ENCODE data around the gene PARVB.

PARVB gene

GRCh38 chr22:43992331-43992821 lies 31.7 kb upstream of the PARVB start:
- H2BK120ac ChIP-seq (ENCODE audit: low read depth, low read length): no peak overlapping the region
- H3K36me3 ChIP-seq (replicated peaks in 1 of 2; ENCODE audit: control insufficient read depth in 2 of 2, insufficient read depth in 2 of 2, low read length in 2 of 2): peaks cover 35 to 98% of the 10 kb centered on the region in 2 donors
- no peak for DNase-seq (ENCODE audit: low spot score)
- no peaks in the 10 kb centered on the region for H3K79me1 ChIP-seq (ENCODE audit: low read depth, low read length)
- H2BK15ac ChIP-seq (ENCODE audit: low read length): no peak overlapping the region
- no peaks in the 10 kb centered on the region for H3K9me3 ChIP-seq (replicated peaks in 1 of 2; ENCODE audit: control insufficient read depth in 2 of 2, insufficient read depth in 1 of 2, low read depth in 1 of 2, low read length in 2 of 2)
- no peak overlapping the region for H2BK12ac ChIP-seq (ENCODE audit: low read length)
- no peak overlapping the region for H2AK5ac ChIP-seq (ENCODE audit: low read depth, low read length)
- no peak overlapping the region for H4K91ac ChIP-seq (ENCODE audit: low read depth, low read length, poor library complexity)
- no peak overlapping the region for H4K8ac ChIP-seq (ENCODE audit: low read depth, low read length)
- H3K4me2 ChIP-seq (ENCODE audit: insufficient read depth, low read length, poor library complexity, severe bottlenecking): no peak overlapping the region
- H3K4me3 ChIP-seq (ENCODE audit: low read length in 2 of 2): no peak overlapping the region
- H3K23ac ChIP-seq (ENCODE audit: low read depth, low read length, poor library complexity): peak overlapping the region; percentile 36
- H3K18ac ChIP-seq (ENCODE audit: low read length): no peak overlapping the region
- no peak overlapping the region for H3K4ac ChIP-seq (ENCODE audit: low read length)
- H2AFZ ChIP-seq (ENCODE audit: low read length): no peak overlapping the region
- H2BK5ac ChIP-seq (ENCODE audit: low read length): no peak overlapping the region
- no CpG with 5 or more reads among the region's 16 CpGs for WGBS, 2 donors (ENCODE audit: extremely low coverage in 2 of 2, insufficient read length in 2 of 2, insufficient replicate concordance in 1 of 2)
- H3K27ac ChIP-seq (replicated peaks; ENCODE audit: low read length): no peak overlapping the region
- peak overlapping the region; percentile 34 for H3K9ac ChIP-seq (ENCODE audit: low read depth, low read length, poor library complexity)
- no peaks in the 10 kb centered on the region for H3K4me1 ChIP-seq (ENCODE audit: control insufficient read depth in 2 of 2, insufficient read depth in 1 of 2, low read depth in 1 of 2, low read length in 2 of 2)
- H3K14ac ChIP-seq (ENCODE audit: low read length): no peak overlapping the region
- H3K27me3 ChIP-seq (ENCODE audit: control insufficient read depth in 3 of 3, insufficient read depth in 3 of 3, low read depth in 1 of 3, low read length in 3 of 3): no peaks in the 10 kb centered on the region

DNA sequence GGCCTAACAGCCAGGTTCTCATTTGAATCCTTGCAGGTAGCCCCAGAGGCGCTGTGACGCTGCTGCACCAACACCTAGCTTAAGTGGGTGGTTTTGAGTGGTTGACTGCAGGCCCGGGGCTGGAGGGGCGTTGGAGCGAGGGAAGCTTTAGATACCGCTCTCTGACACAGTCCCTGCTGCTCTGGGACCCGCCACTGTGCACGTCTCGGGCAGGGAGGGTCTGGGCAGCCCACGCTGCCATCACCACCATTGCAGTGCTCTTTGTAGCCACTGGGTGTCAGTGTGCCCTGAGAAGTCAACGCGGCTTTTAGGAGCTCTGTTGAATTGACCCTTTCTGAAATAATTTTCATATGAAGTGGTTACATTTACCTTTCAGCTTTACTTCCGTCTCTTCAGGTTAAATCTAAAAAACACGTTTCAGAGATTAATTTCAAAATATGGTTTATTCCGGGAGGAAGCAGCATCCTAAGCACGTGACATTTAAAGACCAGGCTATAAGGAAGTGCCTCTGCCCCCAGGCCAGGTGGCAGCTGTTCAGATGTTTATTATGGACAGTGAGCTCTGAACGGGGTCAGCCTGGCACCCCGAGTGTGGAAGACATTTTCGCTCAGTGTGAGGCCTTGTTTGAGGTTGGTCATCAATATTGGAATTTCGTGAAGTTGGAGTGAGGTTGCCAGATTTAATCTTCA lies 30.9 kb upstream of the PARVB start:
- H2AFZ ChIP-seq (ENCODE audit: low read length): no peak overlapping the region
- no peak overlapping the region for H2BK120ac ChIP-seq (ENCODE audit: low read depth, low read length)
- no peak overlapping the region for H2BK15ac ChIP-seq (ENCODE audit: low read length)
- H3K4me2 ChIP-seq (ENCODE audit: insufficient read depth, low read length, poor library complexity, severe bottlenecking): no peak overlapping the region
- WGBS, 2 donors (ENCODE audit: extremely low coverage in 2 of 2, insufficient read length in 2 of 2, insufficient replicate concordance in 1 of 2): no CpG with 5 or more reads among the region's 20 CpGs
- no peak overlapping the region for H3K4ac ChIP-seq (ENCODE audit: low read length)
- no peak overlapping the region for H3K9ac ChIP-seq (ENCODE audit: low read depth, low read length, poor library complexity)
- peak; percentile 53 for DNase-seq (ENCODE audit: low spot score)
- no peak overlapping the region for H3K18ac ChIP-seq (ENCODE audit: low read length)
- no peaks in the 10 kb centered on the region for H3K79me1 ChIP-seq (ENCODE audit: low read depth, low read length)
- H3K9me3 ChIP-seq (replicated peaks in 1 of 2; ENCODE audit: control insufficient read depth in 2 of 2, insufficient read depth in 1 of 2, low read depth in 1 of 2, low read length in 2 of 2): no peaks in the 10 kb centered on the region
- H3K4me3 ChIP-seq (ENCODE audit: low read length in 2 of 2): no peak overlapping the region
- no peak overlapping the region for H2AK5ac ChIP-seq (ENCODE audit: low read depth, low read length)
- H3K27ac ChIP-seq (replicated peaks; ENCODE audit: low read length): no peak overlapping the region
- H3K4me1 ChIP-seq (ENCODE audit: control insufficient read depth in 2 of 2, insufficient read depth in 1 of 2, low read depth in 1 of 2, low read length in 2 of 2): no peaks in the 10 kb centered on the region
- H3K14ac ChIP-seq (ENCODE audit: low read length): no peak overlapping the region
- no peak overlapping the region for H4K8ac ChIP-seq (ENCODE audit: low read depth, low read length)
- no peaks in the 10 kb centered on the region for H3K27me3 ChIP-seq (ENCODE audit: control insufficient read depth in 3 of 3, insufficient read depth in 3 of 3, low read depth in 1 of 3, low read length in 3 of 3)
- no peak overlapping the region for H4K91ac ChIP-seq (ENCODE audit: low read depth, low read length, poor library complexity)
- peaks cover 36 to 96% of the 10 kb centered on the region in 2 donors for H3K36me3 ChIP-seq (replicated peaks in 1 of 2; ENCODE audit: control insufficient read depth in 2 of 2, insufficient read depth in 2 of 2, low read length in 2 of 2)
- no peak overlapping the region for H3K23ac ChIP-seq (ENCODE audit: low read depth, low read length, poor library complexity)
- H2BK5ac ChIP-seq (ENCODE audit: low read length): no peak overlapping the region
- H2BK12ac ChIP-seq (ENCODE audit: low read length): no peak overlapping the region

GRCh38 chr22:43994006-43994405 lies 30.1 kb upstream of the PARVB start:
- Histone ChIP-seq H2BK15ac (ENCODE audit: low read length) (no peak overlapping the region), H3K9ac (ENCODE audit: low read depth, low read length, poor library complexity) (no peak overlapping the region), H2BK12ac (ENCODE audit: low read length) (no peak overlapping the region), H2BK5ac (ENCODE audit: low read length) (no peak overlapping the region), H3K18ac (ENCODE audit: low read length) (no peak overlapping the region), H3K23ac (ENCODE audit: low read depth, low read length, poor library complexity) (no peak overlapping the region), H2AFZ (ENCODE audit: low read length) (no peak overlapping the region), H3K79me1 (ENCODE audit: low read depth, low read length) (no peaks in the 10 kb centered on the region), H3K36me3 (replicated peaks in 1 of 2; ENCODE audit: control insufficient read depth in 2 of 2, insufficient read depth in 2 of 2, low read length in 2 of 2) (peaks cover 38 to 96% of the 10 kb centered on the region in 2 donors), H3K9me3 (replicated peaks in 1 of 2; ENCODE audit: control insufficient read depth in 2 of 2, insufficient read depth in 1 of 2, low read depth in 1 of 2, low read length in 2 of 2) (no peaks in the 10 kb centered on the region), H3K4me1 (ENCODE audit: control insufficient read depth in 2 of 2, insufficient read depth in 1 of 2, low read depth in 1 of 2, low read length in 2 of 2) (no peaks in the 10 kb centered on the region), H3K4ac (ENCODE audit: low read length) (no peak overlapping the region), H2AK5ac (ENCODE audit: low read depth, low read length) (no peak overlapping the region), H3K27me3 (ENCODE audit: control insufficient read depth in 3 of 3, insufficient read depth in 3 of 3, low read depth in 1 of 3, low read length in 3 of 3) (no peaks in the 10 kb centered on the region), H2BK120ac (ENCODE audit: low read depth, low read length) (no peak overlapping the region), H4K8ac (ENCODE audit: low read depth, low read length) (no peak overlapping the region), H4K91ac (ENCODE audit: low read depth, low read length, poor library complexity) (no peak overlapping the region), H3K14ac (ENCODE audit: low read length) (no peak overlapping the region), H3K27ac (replicated peaks; ENCODE audit: low read length) (no peak overlapping the region), H3K4me2 (ENCODE audit: insufficient read depth, low read length, poor library complexity, severe bottlenecking) (no peak overlapping the region), H3K4me3 (ENCODE audit: low read length in 2 of 2) (no peak overlapping the region)
- WGBS, 2 donors (ENCODE audit: extremely low coverage in 2 of 2, insufficient read length in 2 of 2, insufficient replicate concordance in 1 of 2): no CpG with 5 or more reads among the region's 11 CpGs
- no peak for DNase-seq (ENCODE audit: low spot score)

- Histone ChIP-seq H2BK120ac (ENCODE audit: low read depth, low read length) (no peak overlapping the region), H2BK5ac (ENCODE audit: low read length) (no peak overlapping the region), H3K4me2 (ENCODE audit: insufficient read depth, low read length, poor library complexity, severe bottlenecking) (no peak overlapping the region), H3K27ac (replicated peaks; ENCODE audit: low read length) (no peak overlapping the region), H4K91ac (ENCODE audit: low read depth, low read length, poor library complexity) (no peak overlapping the region), H3K36me3 (replicated peaks in 1 of 2; ENCODE audit: control insufficient read depth in 2 of 2, insufficient read depth in 2 of 2, low read length in 2 of 2) (peaks cover 37 to 97% of the 10 kb centered on the region in 2 donors), H3K18ac (ENCODE audit: low read length) (no peak overlapping the region), H2AFZ (ENCODE audit: low read length) (no peak overlapping the region), H3K79me1 (ENCODE audit: low read depth, low read length) (no peaks in the 10 kb centered on the region), H2BK12ac (ENCODE audit: low read length) (no peak overlapping the region), H3K4me3 (ENCODE audit: low read length in 2 of 2) (no peak overlapping the region), H4K8ac (ENCODE audit: low read depth, low read length) (no peak overlapping the region), H3K23ac (ENCODE audit: low read depth, low read length, poor library complexity) (no peak overlapping the region), H3K4ac (ENCODE audit: low read length) (no peak overlapping the region), H3K14ac (ENCODE audit: low read length) (no peak overlapping the region), H2AK5ac (ENCODE audit: low read depth, low read length) (no peak overlapping the region), H3K9ac (ENCODE audit: low read depth, low read length, poor library complexity) (no peak overlapping the region), H3K4me1 (ENCODE audit: control insufficient read depth in 2 of 2, insufficient read depth in 1 of 2, low read depth in 1 of 2, low read length in 2 of 2) (no peaks in the 10 kb centered on the region), H3K27me3 (ENCODE audit: control insufficient read depth in 3 of 3, insufficient read depth in 3 of 3, low read depth in 1 of 3, low read length in 3 of 3) (no peaks in the 10 kb centered on the region), H2BK15ac (ENCODE audit: low read length) (no peak overlapping the region), H3K9me3 (replicated peaks in 1 of 2; ENCODE audit: control insufficient read depth in 2 of 2, insufficient read depth in 1 of 2, low read depth in 1 of 2, low read length in 2 of 2) (no peaks in the 10 kb centered on the region)
- DNase-seq (ENCODE audit: low spot score): no peak
- WGBS, 2 donors (ENCODE audit: extremely low coverage in 2 of 2, insufficient read length in 2 of 2, insufficient replicate concordance in 1 of 2): no CpG with 5 or more reads among the region's 9 CpGs
Measured at GRCh38 chr22:43994416-43994815, 29.7 kb upstream of the PARVB start.

Measured in neuronal stem cell (in vitro differentiated cells).